ENCODE results near the gene IFNK. TPM values are rescaled to one million over a fixed set of nuclear protein-coding genes. Genes with fewer than 3 reads are reported as not detected.
"Not testable (repeated sequence)": the region's sequence is repeated elsewhere in the genome, so short reads cannot be mapped to it uniquely, and the experiment has no call there.

Gene IFNK
- polyA plus RNA-seq, 1 of the 3 experiments (the other 2 are of a cell fraction), result not detected

DNA sequence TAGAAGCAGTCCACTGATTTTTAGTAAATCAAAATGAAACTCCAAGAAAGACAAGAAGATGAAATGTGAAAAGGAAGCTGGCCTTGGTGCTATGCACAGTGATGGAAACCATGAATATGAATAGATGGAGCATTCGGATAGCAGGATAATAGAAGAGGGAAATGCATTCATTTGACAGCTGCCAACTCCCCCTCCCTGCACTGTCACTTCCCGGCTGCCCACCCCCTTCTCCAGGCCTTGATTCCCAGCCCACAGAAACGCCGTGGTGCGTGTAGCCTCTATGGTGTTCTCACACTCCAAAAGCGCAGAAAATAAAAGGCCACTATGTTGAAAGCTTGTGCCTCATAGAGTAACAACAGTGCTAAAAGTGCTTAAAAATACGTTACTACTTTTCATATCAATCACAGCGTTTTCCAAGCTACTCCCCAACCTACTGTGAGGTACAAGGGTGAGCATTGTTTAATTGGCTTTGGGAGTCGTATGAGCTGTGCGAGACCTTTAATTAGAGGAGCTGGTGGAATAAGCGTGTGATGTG lies 26.1 kb upstream of the IFNK start:
- DNase-seq, result no peak
- CTCF ChIA-PET, result interaction anchor here (1.5 kb wide), 1 partner anchor 32 kb away, joined by 3 read pairs; the partner anchor contains the start of gene MOB3B
- 94% methylated on average over 11 of the region's 11 CpGs for WGBS (ENCODE audit: low lambda C conversion rate)

DNA sequence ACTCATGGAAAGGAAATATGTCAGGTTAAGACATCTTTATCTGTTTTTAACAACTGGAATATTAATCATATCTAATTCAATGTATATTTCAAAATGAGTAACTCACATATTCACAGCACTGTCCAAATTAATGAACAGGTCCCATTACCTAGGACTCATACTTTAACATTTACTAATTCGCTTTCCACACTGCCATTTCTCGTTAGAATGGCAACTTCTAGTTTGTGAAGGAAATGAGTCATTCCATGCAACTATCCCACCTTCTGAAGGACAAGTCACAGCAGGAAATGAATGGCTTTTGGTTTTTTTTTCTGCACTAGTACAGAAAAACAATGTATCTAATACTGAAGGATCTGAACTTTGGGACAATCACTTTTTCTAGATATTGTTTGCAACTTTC lies 24.6 kb upstream of the IFNK start:
- TF ChIP-seq NFIC (IDR thresholded peaks at IDR 0.05; ENCODE audit: borderline replicate concordance) (peak; percentile 18; the same call in 1 of the 2 replicates), TAF1 (IDR thresholded peaks at IDR 0.05; ENCODE audit: borderline replicate concordance, low read depth, low read length) (no peak), TCF12 (IDR thresholded peaks at IDR 0.05) (peak; percentile 66), FOSL2 (IDR thresholded peaks at IDR 0.05; ENCODE audit: borderline replicate concordance, low read depth) (peak; percentile 80; the same call in 1 of the 2 replicates), JUND (IDR thresholded peaks at IDR 0.05) (peak; percentile 81), GABPA (IDR thresholded peaks at IDR 0.05; ENCODE audit: low read depth) (peak; percentile 27; the same call in 1 of the 2 replicates), EP300 (IDR thresholded peaks at IDR 0.05; ENCODE audit: borderline replicate concordance in 1 of 2, low read depth in 1 of 2, low read length in 1 of 2) (peak in 1 of 2 experiments; percentile 28; a peak in 1 of 4 replicates)
- TF ChIP-seq, protein P1, sequence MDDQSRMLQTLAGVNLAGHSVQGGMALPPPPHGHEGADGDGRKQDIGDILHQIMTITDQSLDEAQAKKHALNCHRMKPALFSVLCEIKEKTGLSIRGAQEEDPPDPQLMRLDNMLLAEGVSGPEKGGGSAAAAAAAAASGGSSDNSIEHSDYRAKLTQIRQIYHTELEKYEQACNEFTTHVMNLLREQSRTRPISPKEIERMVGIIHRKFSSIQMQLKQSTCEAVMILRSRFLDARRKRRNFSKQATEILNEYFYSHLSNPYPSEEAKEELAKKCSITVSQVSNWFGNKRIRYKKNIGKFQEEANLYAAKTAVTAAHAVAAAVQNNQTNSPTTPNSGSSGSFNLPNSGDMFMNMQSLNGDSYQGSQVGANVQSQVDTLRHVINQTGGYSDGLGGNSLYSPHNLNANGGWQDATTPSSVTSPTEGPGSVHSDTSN (IDR thresholded peaks at IDR 0.05), result peak; percentile 66
- TF ChIP-seq, protein P2, sequence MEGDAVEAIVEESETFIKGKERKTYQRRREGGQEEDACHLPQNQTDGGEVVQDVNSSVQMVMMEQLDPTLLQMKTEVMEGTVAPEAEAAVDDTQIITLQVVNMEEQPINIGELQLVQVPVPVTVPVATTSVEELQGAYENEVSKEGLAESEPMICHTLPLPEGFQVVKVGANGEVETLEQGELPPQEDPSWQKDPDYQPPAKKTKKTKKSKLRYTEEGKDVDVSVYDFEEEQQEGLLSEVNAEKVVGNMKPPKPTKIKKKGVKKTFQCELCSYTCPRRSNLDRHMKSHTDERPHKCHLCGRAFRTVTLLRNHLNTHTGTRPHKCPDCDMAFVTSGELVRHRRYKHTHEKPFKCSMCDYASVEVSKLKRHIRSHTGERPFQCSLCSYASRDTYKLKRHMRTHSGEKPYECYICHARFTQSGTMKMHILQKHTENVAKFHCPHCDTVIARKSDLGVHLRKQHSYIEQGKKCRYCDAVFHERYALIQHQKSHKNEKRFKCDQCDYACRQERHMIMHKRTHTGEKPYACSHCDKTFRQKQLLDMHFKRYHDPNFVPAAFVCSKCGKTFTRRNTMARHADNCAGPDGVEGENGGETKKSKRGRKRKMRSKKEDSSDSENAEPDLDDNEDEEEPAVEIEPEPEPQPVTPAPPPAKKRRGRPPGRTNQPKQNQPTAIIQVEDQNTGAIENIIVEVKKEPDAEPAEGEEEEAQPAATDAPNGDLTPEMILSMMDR (IDR thresholded peaks at IDR 0.05), result no peak
- 13% methylated on average over 2 of the region's 2 CpGs for WGBS (ENCODE audit: low lambda C conversion rate)
- Histone ChIP-seq H3K27me3 (ENCODE audit: insufficient read depth) (no peaks in the 10 kb centered on the region), H4K20me1 (ENCODE audit: insufficient read depth) (no peaks in the 10 kb centered on the region), H3K27ac (ENCODE audit: low read depth in 2 of 2, low read length in 1 of 2) (peak overlapping the region; percentile 14 to 48; a peak in 3 of 4 replicates), H3K4me1 (ENCODE audit: control insufficient read depth in 1 of 2, insufficient read depth in 2 of 2, low read depth in 1 of 2, low read length in 1 of 2) (no peaks in the 10 kb centered on the region; a peak in 1 of 4 replicates), H2AFZ (ENCODE audit: low read depth) (no peak overlapping the region), H3K9me2 (no peaks in the 10 kb centered on the region), H3K9ac (no peak overlapping the region; the same call in 1 of the 2 replicates), H3F3A (replicated peaks; ENCODE audit: insufficient read depth) (peaks cover 11% of the 10 kb centered on the region), H3K4me3 (ENCODE audit: low read depth in 2 of 2, low read length in 1 of 2) (no peak overlapping the region), H3K79me2 (ENCODE audit: insufficient read depth) (no peaks in the 10 kb centered on the region), H3K4me2 (no peak overlapping the region), H3K9me3 (no peaks in the 10 kb centered on the region), H3K36me3 (replicated peaks in 1 of 2; ENCODE audit: control insufficient read depth in 1 of 2, insufficient read depth in 2 of 2, low read length in 1 of 2) (no peaks in the 10 kb centered on the region)
- DNase-seq, result no peak
- ChIA-PET CTCF (no interaction called here), POLR2A (no interaction called here)

More for the DNA sequence above, 26.1 kb upstream of the IFNK start:
- Histone ChIP-seq H3K36me3 (replicated peaks in 1 of 2; ENCODE audit: control insufficient read depth in 1 of 2, insufficient read depth in 2 of 2, low read length in 1 of 2) (no peaks in the 10 kb centered on the region), H3K4me2 (no peak overlapping the region), H3K4me1 (ENCODE audit: control insufficient read depth in 1 of 2, insufficient read depth in 2 of 2, low read depth in 1 of 2, low read length in 1 of 2) (no peaks in the 10 kb centered on the region; a peak in 1 of 4 replicates), H3K9me3 (no peaks in the 10 kb centered on the region), H3K4me3 (ENCODE audit: low read depth in 2 of 2, low read length in 1 of 2) (no peak overlapping the region), H3F3A (replicated peaks; ENCODE audit: insufficient read depth) (peaks cover 11% of the 10 kb centered on the region), H3K79me2 (ENCODE audit: insufficient read depth) (no peaks in the 10 kb centered on the region), H4K20me1 (ENCODE audit: insufficient read depth) (no peaks in the 10 kb centered on the region), H3K27me3 (ENCODE audit: insufficient read depth) (no peaks in the 10 kb centered on the region), H3K9me2 (no peaks in the 10 kb centered on the region), H3K9ac (no peak overlapping the region), H3K27ac (ENCODE audit: low read depth in 2 of 2, low read length in 1 of 2) (no peak overlapping the region), H2AFZ (ENCODE audit: low read depth) (no peak overlapping the region)
- TF ChIP-seq JUND (IDR thresholded peaks at IDR 0.05) (no peak), MXI1 (IDR thresholded peaks at IDR 0.05; ENCODE audit: low read depth, low read length) (no peak)
- POLR2A ChIA-PET, result no interaction called here

DNA sequence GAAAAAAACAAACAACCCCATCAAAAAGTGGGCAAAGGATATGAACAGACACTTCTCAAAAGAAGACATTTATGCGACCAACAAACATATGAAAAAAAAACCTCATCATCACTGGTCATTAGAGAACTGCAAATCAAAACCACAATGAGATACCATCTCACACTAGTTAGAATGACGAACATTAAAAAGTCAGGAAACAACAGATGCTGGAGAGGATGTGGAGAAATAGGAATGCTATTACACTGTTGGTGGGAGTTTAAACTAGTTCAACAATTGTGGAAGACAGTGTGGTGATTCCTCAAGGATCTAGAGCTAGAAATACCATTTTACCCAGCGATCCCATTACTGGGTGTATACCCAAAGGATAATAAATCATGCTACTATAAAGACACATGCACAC lies 23.2 kb upstream of the IFNK start:
- H3K9me2 ChIP-seq; H3K4me1 ChIP-seq (ENCODE audit: control insufficient read depth in 1 of 2, insufficient read depth in 2 of 2, low read depth in 1 of 2, low read length in 1 of 2); H3K4me3 ChIP-seq (ENCODE audit: low read depth in 2 of 2, low read length in 1 of 2); CTCF ChIA-PET; H3K4me2 ChIP-seq; H3K36me3 ChIP-seq (replicated peaks in 1 of 2; ENCODE audit: control insufficient read depth in 1 of 2, insufficient read depth in 2 of 2, low read length in 1 of 2); POLR2A ChIA-PET; H3K27me3 ChIP-seq (ENCODE audit: insufficient read depth); H3K9ac ChIP-seq; H2AFZ ChIP-seq (ENCODE audit: low read depth); H3K27ac ChIP-seq (ENCODE audit: low read depth in 2 of 2, low read length in 1 of 2); H3K9me3 ChIP-seq; DNase-seq; H4K20me1 ChIP-seq (ENCODE audit: insufficient read depth); H3K79me2 ChIP-seq (ENCODE audit: insufficient read depth): not testable (repeated sequence)
- 92% methylated on average over 3 of the region's 3 CpGs for WGBS (ENCODE audit: low lambda C conversion rate)
- H3F3A ChIP-seq (replicated peaks; ENCODE audit: insufficient read depth), result peaks cover 17% of the 10 kb centered on the region
